Measurements from ENCODE around the gene CAV1.

- TF ChIP-seq POLR2A (IDR thresholded peaks at IDR 0.05) (no peak), CTCF (IDR thresholded peaks at IDR 0.05) (no peak)
Observed at GRCh38 chr7:116577320-116577871, 52.6 kb downstream of the CAV1 start.
